Iris pigment epithelial cell (primary cell): Measurements from ENCODE around the gene CALHM2.

Source experiments
- DNase-seq: peaks from one replicate; pipeline ENCODE4 v3.0.0-alpha.2; 2011; ENCODE audit warnings: low read depth

Gene CALHM2

GRCh38 chr10:103416436-103417147 is 35.6 kb downstream of the CALHM2 start:
- DNase-seq = peak; percentile 61

- no peak for DNase-seq
Observed at GRCh38 chr10:103415581-103415980, 36.6 kb downstream of the CALHM2 start.

DNA sequence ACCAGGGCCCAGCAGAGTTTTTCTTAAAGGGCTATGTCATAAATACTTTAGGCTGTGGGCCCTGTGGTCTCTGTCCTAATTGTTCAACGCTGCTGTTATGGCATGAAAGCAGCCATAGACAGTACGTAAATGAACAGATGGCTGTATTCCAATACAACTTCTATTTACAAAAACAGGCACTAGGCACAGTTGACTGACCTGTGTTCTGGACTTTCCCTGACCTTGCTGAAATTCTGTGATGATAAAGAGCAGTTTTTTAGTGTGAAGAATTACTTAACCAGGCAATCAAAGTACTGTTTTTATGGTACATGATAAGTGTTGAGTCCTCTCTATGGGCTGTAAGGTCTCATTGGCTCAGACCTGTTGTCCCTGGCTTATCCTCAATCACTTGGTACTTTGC is 38.6 kb downstream of the CALHM2 start:
- no peak for DNase-seq

DNA sequence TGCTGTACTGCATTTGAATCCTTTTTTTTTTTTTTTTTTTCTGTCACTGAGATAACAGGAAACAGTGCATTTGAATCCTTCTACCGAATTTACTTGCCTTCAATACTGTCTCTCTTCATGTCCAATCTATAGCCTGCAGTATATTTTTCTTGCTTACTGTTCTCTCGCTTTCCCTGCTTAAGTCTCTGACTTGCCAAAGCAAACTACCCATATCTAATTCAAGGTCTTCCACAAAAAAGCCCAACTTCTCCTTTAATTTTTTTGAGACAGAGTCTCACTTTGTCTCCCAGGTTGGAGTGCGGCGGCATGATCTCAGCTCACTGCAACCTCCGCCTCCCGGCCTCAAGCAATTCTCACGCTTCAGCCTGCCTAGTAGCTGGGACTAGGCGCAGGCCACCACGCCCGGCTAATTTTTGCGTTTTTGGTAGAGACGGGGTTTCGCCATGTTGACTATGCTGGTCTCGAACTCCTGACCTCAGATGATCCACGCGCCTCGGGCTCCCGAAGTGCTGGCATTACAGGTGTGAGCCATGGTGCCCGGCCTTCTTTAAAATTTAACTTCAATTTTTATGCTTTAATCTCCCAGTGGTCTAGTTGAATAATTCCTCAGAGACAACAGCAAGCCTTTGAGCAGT is 54.9 kb downstream of the CALHM2 start:
- peak; percentile 14 for DNase-seq

DNA sequence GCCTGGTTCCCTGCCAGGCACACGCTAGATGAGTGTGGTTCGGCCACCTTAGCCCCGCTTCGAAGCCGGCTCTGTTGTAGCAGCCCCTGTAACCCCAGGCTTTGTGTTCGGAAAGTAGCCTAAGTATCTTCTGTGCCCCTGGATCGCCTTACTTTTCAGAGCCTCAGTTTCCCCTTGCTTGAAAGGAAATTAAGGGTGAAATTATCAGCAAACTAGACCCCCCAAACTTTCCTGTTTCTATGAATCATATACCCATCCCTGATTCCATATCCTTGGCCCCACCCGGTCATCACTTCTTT is 55.4 kb downstream of the CALHM2 start:
- DNase-seq = no peak
